ENCODE data around the gene TGM6. TPM values are rescaled to one million over a fixed set of nuclear protein-coding genes. Genes with fewer than 3 reads are reported as not detected.

TGM6 gene
- total RNA-seq, 1 experiment from 2014 or later, result not detected

GRCh38 chr20:2430538-2430937, 49.8 kb downstream of the TGM6 start:
- Histone ChIP-seq H3K56ac (ENCODE audit: insufficient read length, low read depth, low read length) (no peak overlapping the region), H2BK20ac (ENCODE audit: low read depth, low read length, poor library complexity, severe bottlenecking) (no peak overlapping the region), H4K91ac (ENCODE audit: insufficient read length, low read depth, low read length) (no peak overlapping the region), H3K79me1 (ENCODE audit: insufficient read depth, low read depth, low read length, poor library complexity, severe bottlenecking) (no peaks in the 10 kb centered on the region), H2AK5ac (ENCODE audit: insufficient read length, low read length) (no peak overlapping the region), H2BK12ac (ENCODE audit: insufficient read length, low read depth, low read length) (no peak overlapping the region), H3K27me3 (ENCODE audit: insufficient read depth, low read length) (no peaks in the 10 kb centered on the region), H2BK120ac (ENCODE audit: low read depth, low read length, poor library complexity, severe bottlenecking) (no peak overlapping the region), H3T11ph (ENCODE audit: low read length) (no peak overlapping the region), H2BK15ac (ENCODE audit: low read depth, low read length) (no peak overlapping the region), H4K5ac (ENCODE audit: insufficient read length, low read depth, low read length) (no peak overlapping the region), H3K9ac (ENCODE audit: extremely low read depth, insufficient read length, low read length) (no peak overlapping the region), H4K20me1 (ENCODE audit: control insufficient read depth, insufficient read depth, insufficient read length) (no peaks in the 10 kb centered on the region), H3K4ac (ENCODE audit: low read depth, low read length) (no peak overlapping the region), H3K23me2 (ENCODE audit: insufficient read length, low read depth, low read length, poor library complexity, severe bottlenecking) (no peaks in the 10 kb centered on the region), H4K8ac (replicated peaks; ENCODE audit: insufficient read length, low read depth, low read length) (no peak overlapping the region), H2AFZ (ENCODE audit: low read length) (no peak overlapping the region), H3K4me1 (ENCODE audit: insufficient read depth, low read length) (no peaks in the 10 kb centered on the region), H3K4me2 (ENCODE audit: insufficient read depth, insufficient read length, low read length) (no peak overlapping the region), H3K79me2 (ENCODE audit: insufficient read depth, low read length) (no peaks in the 10 kb centered on the region), H3K9me3 (ENCODE audit: control insufficient read depth, low read depth, low read length) (no peaks in the 10 kb centered on the region), H3K18ac (ENCODE audit: insufficient read length, low read depth, low read length) (no peak overlapping the region), H3K27ac (ENCODE audit: insufficient read length, low read depth, low read length) (no peak overlapping the region), H2BK5ac (ENCODE audit: insufficient read length, low read length) (no peak overlapping the region), H3K14ac (ENCODE audit: insufficient read depth, low read length) (no peak overlapping the region; the same call in 1 of the 2 replicates), H3K23ac (ENCODE audit: insufficient read length, low read depth, low read length) (no peak overlapping the region)
- H3K4me1 Mint-ChIP-seq, result no peaks in the 10 kb centered on the region
- H3K9me3 Mint-ChIP-seq, result no peaks in the 10 kb centered on the region; a peak in 1 of 5 replicates
- no peak overlapping the region for H3K4me3 Mint-ChIP-seq
- no peak for DNase-seq
- no peak overlapping the region for H3K27ac Mint-ChIP-seq
- TF ChIP-seq, protein P1, sequence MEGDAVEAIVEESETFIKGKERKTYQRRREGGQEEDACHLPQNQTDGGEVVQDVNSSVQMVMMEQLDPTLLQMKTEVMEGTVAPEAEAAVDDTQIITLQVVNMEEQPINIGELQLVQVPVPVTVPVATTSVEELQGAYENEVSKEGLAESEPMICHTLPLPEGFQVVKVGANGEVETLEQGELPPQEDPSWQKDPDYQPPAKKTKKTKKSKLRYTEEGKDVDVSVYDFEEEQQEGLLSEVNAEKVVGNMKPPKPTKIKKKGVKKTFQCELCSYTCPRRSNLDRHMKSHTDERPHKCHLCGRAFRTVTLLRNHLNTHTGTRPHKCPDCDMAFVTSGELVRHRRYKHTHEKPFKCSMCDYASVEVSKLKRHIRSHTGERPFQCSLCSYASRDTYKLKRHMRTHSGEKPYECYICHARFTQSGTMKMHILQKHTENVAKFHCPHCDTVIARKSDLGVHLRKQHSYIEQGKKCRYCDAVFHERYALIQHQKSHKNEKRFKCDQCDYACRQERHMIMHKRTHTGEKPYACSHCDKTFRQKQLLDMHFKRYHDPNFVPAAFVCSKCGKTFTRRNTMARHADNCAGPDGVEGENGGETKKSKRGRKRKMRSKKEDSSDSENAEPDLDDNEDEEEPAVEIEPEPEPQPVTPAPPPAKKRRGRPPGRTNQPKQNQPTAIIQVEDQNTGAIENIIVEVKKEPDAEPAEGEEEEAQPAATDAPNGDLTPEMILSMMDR (conservative IDR thresholded peaks at IDR 0.05), result no peak
- no CpG with 5 or more reads among the region's 4 CpGs for WGBS (ENCODE audit: extremely low coverage, insufficient read length, low lambda C conversion rate)
- peaks cover 11% of the 10 kb centered on the region for H3K27me3 Mint-ChIP-seq (ENCODE audit: low read depth)
- H3K36me3 Mint-ChIP-seq (ENCODE audit: insufficient read depth in 1 of 3, low read depth in 3 of 3), result no peaks in the 10 kb centered on the region

Measured in H9 (cell line).